HEK293 (cell line): ENCODE measurements around the gene WDR41.

ENCODE experiments used
- BCL11B ChIP-seq: fragments of 450-650 bp; formaldehyde crosslinking; IDR thresholded peaks from 2 replicates; pipeline ENCODE4 v1.5.1; 2016; ENCODE audit warnings: low read depth, missing biosample characterization, missing genetic modification characterization
- KLF7 ChIP-seq: fragments of 450-650 bp; formaldehyde crosslinking; IDR thresholded peaks from 2 replicates; pipeline ENCODE4 v1.5.1; 2016; ENCODE audit warnings: missing biosample characterization, missing genetic modification characterization, borderline replicate concordance
- OVOL3 ChIP-seq: fragments of 450-650 bp; formaldehyde crosslinking; IDR thresholded peaks from 2 replicates; pipeline ENCODE4 v1.5.1; 2016; ENCODE audit warnings: missing biosample characterization, missing genetic modification characterization
- REPIN1 ChIP-seq: fragments of 450-650 bp; formaldehyde crosslinking; IDR thresholded peaks from 2 replicates; pipeline ENCODE4 v1.5.1; 2017; ENCODE audit warnings: missing biosample characterization, missing genetic modification characterization, low read depth
- SCRT1 ChIP-seq: fragments of 450-650 bp; formaldehyde crosslinking; IDR thresholded peaks from 2 replicates; pipeline ENCODE4 v1.5.1; 2016; ENCODE audit warnings: missing biosample characterization, missing genetic modification characterization, borderline replicate concordance
- SP3 ChIP-seq: fragments of 450-650 bp; formaldehyde crosslinking; IDR thresholded peaks from 2 replicates; pipeline ENCODE4 v1.5.1; 2016; ENCODE audit warnings: missing biosample characterization, missing genetic modification characterization
- TRIM28 ChIP-seq: IDR thresholded peaks from 2 replicates; pipeline ENCODE4 v1.6.1; 2011; ENCODE audit warnings: low read length, control low read depth, borderline replicate concordance
- ZBTB1 ChIP-seq: fragments of 450-650 bp; formaldehyde crosslinking; IDR thresholded peaks from 2 replicates; pipeline ENCODE4 v1.5.1; 2016; ENCODE audit warnings: missing biosample characterization, missing genetic modification characterization
- ZBTB17 ChIP-seq: fragments of 450-650 bp; formaldehyde crosslinking; IDR thresholded peaks from 2 replicates; pipeline ENCODE4 v1.5.1; 2016; ENCODE audit warnings: missing biosample characterization, missing genetic modification characterization
- ZFP3 ChIP-seq: fragments of 450-650 bp; formaldehyde crosslinking; IDR thresholded peaks from 2 replicates; pipeline ENCODE4 v1.5.1; 2016; ENCODE audit warnings: low read depth, missing biosample characterization, missing genetic modification characterization
- ZNF10 ChIP-seq: fragments of 450-650 bp; formaldehyde crosslinking; IDR thresholded peaks from 2 replicates; pipeline ENCODE4 v1.5.1; 2017; ENCODE audit warnings: missing biosample characterization, missing genetic modification characterization
- ZNF174 ChIP-seq: fragments of 450-650 bp; formaldehyde crosslinking; IDR thresholded peaks from 2 replicates; pipeline ENCODE4 v1.5.0; 2017; ENCODE audit warnings: missing biosample characterization, mild to moderate bottlenecking, missing genetic modification characterization
- ZNF214 ChIP-seq: fragments of 450-650 bp; formaldehyde crosslinking; IDR thresholded peaks from 2 replicates; pipeline ENCODE4 v1.5.1; 2017; ENCODE audit warnings: missing biosample characterization, mild to moderate bottlenecking, missing genetic modification characterization, borderline replicate concordance
- ZNF221 ChIP-seq: fragments of 450-650 bp; formaldehyde crosslinking; IDR thresholded peaks from 2 replicates; pipeline ENCODE4 v1.5.1; 2017; ENCODE audit warnings: missing biosample characterization, missing genetic modification characterization, borderline replicate concordance
- ZNF37A ChIP-seq: fragments of 450-650 bp; IDR thresholded peaks from 2 replicates; pipeline ENCODE4 v1.5.1; 2018; ENCODE audit warnings: missing biosample characterization, missing genetic modification characterization
- ZNF585B ChIP-seq: fragments of 450-650 bp; formaldehyde crosslinking; IDR thresholded peaks from 2 replicates; pipeline ENCODE4 v1.5.1; 2016; ENCODE audit warnings: missing biosample characterization, missing genetic modification characterization
- TF ChIP-seq, protein P1 (sequence below): fragments of 450-650 bp; formaldehyde crosslinking; IDR thresholded peaks from 2 replicates; pipeline ENCODE4 v1.5.1; 2016; ENCODE audit warnings: missing biosample characterization, missing genetic modification characterization
- TF ChIP-seq, protein P2 (sequence below): fragments of 450-650 bp; formaldehyde crosslinking; conservative IDR thresholded peaks from 2 replicates; pipeline ENCODE4 v1.5.1; 2016; ENCODE audit warnings: low read depth, missing biosample characterization, missing genetic modification characterization
- TF ChIP-seq, protein P3 (sequence below): fragments of 450-650 bp; formaldehyde crosslinking; IDR thresholded peaks from 2 replicates; pipeline ENCODE4 v1.5.1; 2016; ENCODE audit warnings: missing biosample characterization, missing genetic modification characterization
- TF ChIP-seq, protein P4 (sequence below): fragments of 450-650 bp; formaldehyde crosslinking; IDR thresholded peaks from 2 replicates; pipeline ENCODE4 v1.5.1; 2017; ENCODE audit warnings: missing biosample characterization, missing genetic modification characterization
- TF ChIP-seq, protein P5 (sequence below): fragments of 450-650 bp; formaldehyde crosslinking; IDR thresholded peaks from 2 replicates; pipeline ENCODE4 v1.5.1; 2016; ENCODE audit warnings: missing biosample characterization, missing genetic modification characterization, borderline replicate concordance

WDR41 gene

DNA sequence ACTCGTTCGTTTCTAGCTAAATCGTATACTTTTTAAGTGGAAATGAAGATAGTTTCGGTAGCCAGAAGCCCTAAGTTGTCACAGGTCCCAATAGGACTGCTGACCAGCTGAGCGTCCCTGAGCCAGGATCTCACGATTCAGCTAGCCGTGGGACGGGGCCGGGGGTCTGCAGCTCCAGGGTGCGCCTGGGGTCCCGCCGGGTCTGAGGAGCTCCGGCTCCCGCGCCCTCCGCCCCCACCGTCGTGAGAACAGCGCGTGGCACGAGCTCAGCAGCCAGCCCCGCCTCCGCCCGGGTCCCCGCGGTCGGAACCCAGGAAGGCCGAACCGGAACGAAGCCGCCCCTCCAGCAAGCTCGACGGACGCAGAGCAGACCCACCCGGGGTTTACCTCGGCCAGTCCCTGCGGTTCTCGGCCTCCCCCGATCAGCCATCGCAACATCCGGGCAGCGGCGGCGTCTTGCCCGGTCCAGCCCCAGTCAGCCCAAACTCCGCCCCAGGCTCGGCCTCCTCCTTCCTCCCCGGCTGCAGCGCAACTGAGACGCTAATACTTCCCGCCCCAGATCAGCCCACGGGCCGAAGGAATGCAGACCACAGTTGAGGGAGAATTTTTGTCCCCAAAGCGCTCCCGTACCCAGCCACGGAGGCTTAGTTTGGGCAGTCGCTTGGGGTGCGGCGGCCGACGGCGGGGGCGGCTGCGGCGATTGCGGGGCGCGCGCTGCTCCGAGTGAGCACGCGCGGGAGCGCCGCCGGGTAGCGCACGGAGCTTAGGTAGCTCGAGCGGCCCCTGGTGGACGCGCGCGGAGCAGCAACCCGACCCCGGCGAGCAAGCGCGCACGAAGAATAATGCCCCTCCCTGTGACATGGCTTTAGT is at the start of gene WDR41 (continued):
- TF ChIP-seq SCRT1 (tag by site-specific recombination) (no peak), ZNF174 (tag by site-specific recombination) (no peak), ZNF10 (tag by site-specific recombination) (peak; percentile 19; the same call in 1 of the 2 replicates), TRIM28 (no peak), ZNF585B (tag by site-specific recombination) (no peak), ZBTB17 (peak; percentile 97), REPIN1 (tag by site-specific recombination) (no peak), ZNF214 (tag by site-specific recombination) (no peak), OVOL3 (tag by site-specific recombination) (no peak), BCL11B (tag by site-specific recombination) (peak; percentile 62; the same call in 1 of the 2 replicates), SP3 (tag by site-specific recombination) (peak; percentile 75), ZNF37A (tag by site-specific recombination) (no peak), ZBTB1 (peak; percentile 69; the same call in 1 of the 2 replicates), ZNF221 (no peak), ZFP3 (tag by site-specific recombination) (no peak), KLF7 (tag by site-specific recombination) (peak; percentile 60; the same call in 1 of the 2 replicates)
- TF ChIP-seq, protein P1, sequence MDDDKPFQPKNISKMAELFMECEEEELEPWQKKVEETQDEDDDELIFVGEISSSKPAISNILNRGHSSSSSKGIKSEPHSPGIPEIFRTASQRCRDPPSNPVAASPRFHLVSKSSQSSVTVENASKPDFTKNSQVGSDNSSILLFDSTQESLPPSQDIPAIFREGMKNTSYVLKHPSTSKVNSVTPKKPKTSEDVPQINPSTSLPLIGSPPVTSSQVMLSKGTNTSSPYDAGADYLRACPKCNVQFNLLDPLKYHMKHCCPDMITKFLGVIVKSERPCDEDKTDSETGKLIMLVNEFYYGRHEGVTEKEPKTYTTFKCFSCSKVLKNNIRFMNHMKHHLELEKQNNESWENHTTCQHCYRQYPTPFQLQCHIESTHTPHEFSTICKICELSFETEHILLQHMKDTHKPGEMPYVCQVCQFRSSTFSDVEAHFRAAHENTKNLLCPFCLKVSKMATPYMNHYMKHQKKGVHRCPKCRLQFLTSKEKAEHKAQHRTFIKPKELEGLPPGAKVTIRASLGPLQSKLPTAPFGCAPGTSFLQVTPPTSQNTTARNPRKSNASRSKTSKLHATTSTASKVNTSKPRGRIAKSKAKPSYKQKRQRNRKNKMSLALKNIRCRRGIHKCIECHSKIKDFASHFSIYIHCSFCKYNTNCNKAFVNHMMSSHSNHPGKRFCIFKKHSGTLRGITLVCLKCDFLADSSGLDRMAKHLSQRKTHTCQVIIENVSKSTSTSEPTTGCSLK (tag by site-specific recombination), result no peak
- TF ChIP-seq, protein P2, sequence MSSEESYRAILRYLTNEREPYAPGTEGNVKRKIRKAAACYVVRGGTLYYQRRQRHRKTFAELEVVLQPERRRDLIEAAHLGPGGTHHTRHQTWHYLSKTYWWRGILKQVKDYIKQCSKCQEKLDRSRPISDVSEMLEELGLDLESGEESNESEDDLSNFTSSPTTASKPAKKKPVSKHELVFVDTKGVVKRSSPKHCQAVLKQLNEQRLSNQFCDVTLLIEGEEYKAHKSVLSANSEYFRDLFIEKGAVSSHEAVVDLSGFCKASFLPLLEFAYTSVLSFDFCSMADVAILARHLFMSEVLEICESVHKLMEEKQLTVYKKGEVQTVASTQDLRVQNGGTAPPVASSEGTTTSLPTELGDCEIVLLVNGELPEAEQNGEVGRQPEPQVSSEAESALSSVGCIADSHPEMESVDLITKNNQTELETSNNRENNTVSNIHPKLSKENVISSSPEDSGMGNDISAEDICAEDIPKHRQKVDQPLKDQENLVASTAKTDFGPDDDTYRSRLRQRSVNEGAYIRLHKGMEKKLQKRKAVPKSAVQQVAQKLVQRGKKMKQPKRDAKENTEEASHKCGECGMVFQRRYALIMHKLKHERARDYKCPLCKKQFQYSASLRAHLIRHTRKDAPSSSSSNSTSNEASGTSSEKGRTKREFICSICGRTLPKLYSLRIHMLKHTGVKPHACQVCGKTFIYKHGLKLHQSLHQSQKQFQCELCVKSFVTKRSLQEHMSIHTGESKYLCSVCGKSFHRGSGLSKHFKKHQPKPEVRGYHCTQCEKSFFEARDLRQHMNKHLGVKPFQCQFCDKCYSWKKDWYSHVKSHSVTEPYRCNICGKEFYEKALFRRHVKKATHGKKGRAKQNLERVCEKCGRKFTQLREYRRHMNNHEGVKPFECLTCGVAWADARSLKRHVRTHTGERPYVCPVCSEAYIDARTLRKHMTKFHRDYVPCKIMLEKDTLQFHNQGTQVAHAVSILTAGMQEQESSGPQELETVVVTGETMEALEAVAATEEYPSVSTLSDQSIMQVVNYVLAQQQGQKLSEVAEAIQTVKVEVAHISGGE (tag by site-specific recombination), result peak; percentile 78
- TF ChIP-seq, protein P3, sequence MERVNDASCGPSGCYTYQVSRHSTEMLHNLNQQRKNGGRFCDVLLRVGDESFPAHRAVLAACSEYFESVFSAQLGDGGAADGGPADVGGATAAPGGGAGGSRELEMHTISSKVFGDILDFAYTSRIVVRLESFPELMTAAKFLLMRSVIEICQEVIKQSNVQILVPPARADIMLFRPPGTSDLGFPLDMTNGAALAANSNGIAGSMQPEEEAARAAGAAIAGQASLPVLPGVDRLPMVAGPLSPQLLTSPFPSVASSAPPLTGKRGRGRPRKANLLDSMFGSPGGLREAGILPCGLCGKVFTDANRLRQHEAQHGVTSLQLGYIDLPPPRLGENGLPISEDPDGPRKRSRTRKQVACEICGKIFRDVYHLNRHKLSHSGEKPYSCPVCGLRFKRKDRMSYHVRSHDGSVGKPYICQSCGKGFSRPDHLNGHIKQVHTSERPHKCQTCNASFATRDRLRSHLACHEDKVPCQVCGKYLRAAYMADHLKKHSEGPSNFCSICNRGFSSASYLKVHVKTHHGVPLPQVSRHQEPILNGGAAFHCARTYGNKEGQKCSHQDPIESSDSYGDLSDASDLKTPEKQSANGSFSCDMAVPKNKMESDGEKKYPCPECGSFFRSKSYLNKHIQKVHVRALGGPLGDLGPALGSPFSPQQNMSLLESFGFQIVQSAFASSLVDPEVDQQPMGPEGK, result peak; percentile 95
- TF ChIP-seq, protein P4, sequence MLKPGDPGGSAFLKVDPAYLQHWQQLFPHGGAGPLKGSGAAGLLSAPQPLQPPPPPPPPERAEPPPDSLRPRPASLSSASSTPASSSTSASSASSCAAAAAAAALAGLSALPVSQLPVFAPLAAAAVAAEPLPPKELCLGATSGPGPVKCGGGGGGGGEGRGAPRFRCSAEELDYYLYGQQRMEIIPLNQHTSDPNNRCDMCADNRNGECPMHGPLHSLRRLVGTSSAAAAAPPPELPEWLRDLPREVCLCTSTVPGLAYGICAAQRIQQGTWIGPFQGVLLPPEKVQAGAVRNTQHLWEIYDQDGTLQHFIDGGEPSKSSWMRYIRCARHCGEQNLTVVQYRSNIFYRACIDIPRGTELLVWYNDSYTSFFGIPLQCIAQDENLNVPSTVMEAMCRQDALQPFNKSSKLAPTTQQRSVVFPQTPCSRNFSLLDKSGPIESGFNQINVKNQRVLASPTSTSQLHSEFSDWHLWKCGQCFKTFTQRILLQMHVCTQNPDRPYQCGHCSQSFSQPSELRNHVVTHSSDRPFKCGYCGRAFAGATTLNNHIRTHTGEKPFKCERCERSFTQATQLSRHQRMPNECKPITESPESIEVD, result no peak
- TF ChIP-seq, protein P5, sequence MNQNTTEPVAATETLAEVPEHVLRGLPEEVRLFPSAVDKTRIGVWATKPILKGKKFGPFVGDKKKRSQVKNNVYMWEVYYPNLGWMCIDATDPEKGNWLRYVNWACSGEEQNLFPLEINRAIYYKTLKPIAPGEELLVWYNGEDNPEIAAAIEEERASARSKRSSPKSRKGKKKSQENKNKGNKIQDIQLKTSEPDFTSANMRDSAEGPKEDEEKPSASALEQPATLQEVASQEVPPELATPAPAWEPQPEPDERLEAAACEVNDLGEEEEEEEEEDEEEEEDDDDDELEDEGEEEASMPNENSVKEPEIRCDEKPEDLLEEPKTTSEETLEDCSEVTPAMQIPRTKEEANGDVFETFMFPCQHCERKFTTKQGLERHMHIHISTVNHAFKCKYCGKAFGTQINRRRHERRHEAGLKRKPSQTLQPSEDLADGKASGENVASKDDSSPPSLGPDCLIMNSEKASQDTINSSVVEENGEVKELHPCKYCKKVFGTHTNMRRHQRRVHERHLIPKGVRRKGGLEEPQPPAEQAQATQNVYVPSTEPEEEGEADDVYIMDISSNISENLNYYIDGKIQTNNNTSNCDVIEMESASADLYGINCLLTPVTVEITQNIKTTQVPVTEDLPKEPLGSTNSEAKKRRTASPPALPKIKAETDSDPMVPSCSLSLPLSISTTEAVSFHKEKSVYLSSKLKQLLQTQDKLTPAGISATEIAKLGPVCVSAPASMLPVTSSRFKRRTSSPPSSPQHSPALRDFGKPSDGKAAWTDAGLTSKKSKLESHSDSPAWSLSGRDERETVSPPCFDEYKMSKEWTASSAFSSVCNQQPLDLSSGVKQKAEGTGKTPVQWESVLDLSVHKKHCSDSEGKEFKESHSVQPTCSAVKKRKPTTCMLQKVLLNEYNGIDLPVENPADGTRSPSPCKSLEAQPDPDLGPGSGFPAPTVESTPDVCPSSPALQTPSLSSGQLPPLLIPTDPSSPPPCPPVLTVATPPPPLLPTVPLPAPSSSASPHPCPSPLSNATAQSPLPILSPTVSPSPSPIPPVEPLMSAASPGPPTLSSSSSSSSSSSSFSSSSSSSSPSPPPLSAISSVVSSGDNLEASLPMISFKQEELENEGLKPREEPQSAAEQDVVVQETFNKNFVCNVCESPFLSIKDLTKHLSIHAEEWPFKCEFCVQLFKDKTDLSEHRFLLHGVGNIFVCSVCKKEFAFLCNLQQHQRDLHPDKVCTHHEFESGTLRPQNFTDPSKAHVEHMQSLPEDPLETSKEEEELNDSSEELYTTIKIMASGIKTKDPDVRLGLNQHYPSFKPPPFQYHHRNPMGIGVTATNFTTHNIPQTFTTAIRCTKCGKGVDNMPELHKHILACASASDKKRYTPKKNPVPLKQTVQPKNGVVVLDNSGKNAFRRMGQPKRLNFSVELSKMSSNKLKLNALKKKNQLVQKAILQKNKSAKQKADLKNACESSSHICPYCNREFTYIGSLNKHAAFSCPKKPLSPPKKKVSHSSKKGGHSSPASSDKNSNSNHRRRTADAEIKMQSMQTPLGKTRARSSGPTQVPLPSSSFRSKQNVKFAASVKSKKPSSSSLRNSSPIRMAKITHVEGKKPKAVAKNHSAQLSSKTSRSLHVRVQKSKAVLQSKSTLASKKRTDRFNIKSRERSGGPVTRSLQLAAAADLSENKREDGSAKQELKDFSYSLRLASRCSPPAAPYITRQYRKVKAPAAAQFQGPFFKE (tag by site-specific recombination), result no peak
